GM18511 (cell line): ENCODE data around the gene TRIM65.
"Not testable (repeated sequence)": the region's sequence is repeated elsewhere in the genome, so short reads cannot be mapped to it uniquely, and the experiment has no call there.

Source experiments
- ATAC-seq: cut with Tn5 transposase; IDR thresholded peaks from one replicate; pipeline ENCODE4 v1.9.1; 2021; ENCODE audit warnings: mild to moderate bottlenecking, moderate library complexity; ENCODE audit not compliant: unreplicated experiment

TRIM65 gene

GRCh38 chr17:75897160-75898019 lies 639 bp upstream of the TRIM65 start:
- ATAC-seq, result no peak

GRCh38 chr17:75895370-75896155 lies 1.2 kb downstream of the TRIM65 start:
- no peak for ATAC-seq

GRCh38 chr17:75894049-75894733 lies 2.6 kb downstream of the TRIM65 start:
- ATAC-seq, result no peak

- ATAC-seq, result no peak
Measured at GRCh38 chr17:75893305-75894048, 3.3 kb downstream of the TRIM65 start.

GRCh38 chr17:75892556-75893224 lies 4.1 kb downstream of the TRIM65 start:
- ATAC-seq, result no peak

GRCh38 chr17:75891605-75892555 lies 4.9 kb downstream of the TRIM65 start:
- no peak for ATAC-seq

- no peak for ATAC-seq
Measured at GRCh38 chr17:75891022-75891604, 5.6 kb downstream of the TRIM65 start.

GRCh38 chr17:75889454-75889853 lies 7.3 kb downstream of the TRIM65 start:
- ATAC-seq, result no peak

- ATAC-seq, result no peak
Measured at GRCh38 chr17:75888484-75888883, 8.3 kb downstream of the TRIM65 start.

GRCh38 chr17:75885860-75886259 lies 10.9 kb downstream of the TRIM65 start:
- not testable (repeated sequence) for ATAC-seq

- no peak for ATAC-seq
Measured at GRCh38 chr17:75885431-75885830, 11.3 kb downstream of the TRIM65 start.

- ATAC-seq, result no peak
Measured at GRCh38 chr17:75881678-75882454, 14.9 kb downstream of the TRIM65 start.

GRCh38 chr17:75880266-75880665 lies 16.5 kb downstream of the TRIM65 start:
- no peak for ATAC-seq

GRCh38 chr17:75878174-75878998 lies 18.4 kb downstream of the TRIM65 start, which contains the start of gene TRIM47:
TRIM47 (minus strand) TSS chr17:75878581; CDS start chr17:75878548, 33 bp downstream.
- peak; percentile 28 for ATAC-seq

- ATAC-seq, result peak; percentile 73
Measured at GRCh38 chr17:75877752-75878173, 19.0 kb downstream of the TRIM65 start.

GRCh38 chr17:75876938-75877751 lies 19.6 kb downstream of the TRIM65 start:
- ATAC-seq, result peak; percentile 25
